Hematopoietic multipotent progenitor cell treated with erythropoietin and hydrocortisone succinate and interleukin-3 and kit ligand, for 17 days (in vitro differentiated cells): ENCODE data around the gene TTLL5.

Source experiments
- DNase-seq: peaks from one replicate; pipeline ENCODE4 v3.0.0-alpha.2; 2015; ENCODE audit warnings: low spot score

TTLL5 gene

DNA sequence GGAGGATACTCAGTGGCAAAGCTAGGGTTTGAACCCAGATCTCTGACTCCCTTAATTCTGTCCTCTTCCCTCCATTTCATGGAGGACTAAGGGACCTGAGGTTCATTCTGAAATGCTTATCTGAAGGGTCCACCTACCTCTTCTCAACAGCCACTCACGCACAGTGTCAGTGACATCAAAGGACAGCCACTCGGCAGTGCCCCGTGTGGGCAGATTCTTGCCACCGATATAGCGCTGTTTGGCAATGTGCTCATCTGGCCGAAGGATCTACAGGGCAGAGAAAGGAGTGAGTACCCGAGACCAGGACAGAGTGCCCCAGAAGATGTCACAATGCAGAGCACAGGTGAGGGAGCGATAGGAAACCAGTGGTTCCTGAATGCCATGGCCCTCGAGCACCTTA, 309.9 kb downstream of the TTLL5 start:
- DNase-seq, result no peak

DNA sequence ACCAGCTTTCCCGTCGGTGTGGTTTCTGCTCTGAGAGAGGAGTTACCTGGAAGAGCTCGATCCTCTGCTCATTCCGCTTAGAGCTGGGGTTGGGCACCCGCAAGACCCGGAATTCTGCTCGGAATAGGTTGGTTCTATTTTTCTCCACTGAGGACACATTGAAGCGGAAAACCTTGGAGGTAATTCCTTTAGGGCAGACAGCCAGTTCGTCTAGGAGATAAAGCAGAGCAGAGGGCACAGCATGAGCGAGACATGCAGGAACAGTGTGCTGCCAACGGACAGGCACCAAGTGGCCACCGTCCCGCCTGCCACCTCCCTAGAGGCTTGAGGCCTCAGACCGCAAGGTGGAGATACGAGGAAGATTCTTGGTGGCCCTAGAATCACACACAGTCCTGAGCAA, 310.5 kb downstream of the TTLL5 start:
- DNase-seq, result no peak

DNA sequence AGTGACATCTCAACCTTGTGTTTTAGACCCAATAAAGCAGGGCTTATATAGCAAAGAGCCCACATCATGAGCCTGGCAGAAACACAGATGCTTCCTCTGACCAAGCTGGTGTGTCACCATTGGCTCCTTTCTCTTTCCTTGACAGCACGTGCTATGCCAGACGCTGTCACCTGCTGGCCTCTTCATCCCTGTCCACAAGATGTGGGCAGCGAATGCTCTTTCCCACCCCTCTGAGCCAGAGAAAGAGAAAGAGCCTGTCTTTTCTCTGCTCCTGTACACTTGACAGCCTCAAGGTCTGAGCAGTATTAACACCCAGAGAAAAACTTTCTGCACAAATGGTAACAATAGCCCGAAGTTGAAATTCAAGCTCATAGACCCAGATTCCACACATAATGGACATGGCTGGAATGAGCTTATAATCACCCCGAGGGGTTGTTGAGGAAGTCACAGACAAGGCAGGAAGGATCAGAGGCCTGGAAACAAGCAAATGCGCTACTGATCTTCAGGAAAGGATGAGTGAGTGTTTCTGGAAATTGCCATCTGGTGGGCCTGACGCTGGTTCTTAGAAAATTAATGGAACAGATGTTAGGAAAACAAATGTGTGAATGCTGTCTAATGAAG, 311.9 kb downstream of the TTLL5 start:
- no peak for DNase-seq

DNA sequence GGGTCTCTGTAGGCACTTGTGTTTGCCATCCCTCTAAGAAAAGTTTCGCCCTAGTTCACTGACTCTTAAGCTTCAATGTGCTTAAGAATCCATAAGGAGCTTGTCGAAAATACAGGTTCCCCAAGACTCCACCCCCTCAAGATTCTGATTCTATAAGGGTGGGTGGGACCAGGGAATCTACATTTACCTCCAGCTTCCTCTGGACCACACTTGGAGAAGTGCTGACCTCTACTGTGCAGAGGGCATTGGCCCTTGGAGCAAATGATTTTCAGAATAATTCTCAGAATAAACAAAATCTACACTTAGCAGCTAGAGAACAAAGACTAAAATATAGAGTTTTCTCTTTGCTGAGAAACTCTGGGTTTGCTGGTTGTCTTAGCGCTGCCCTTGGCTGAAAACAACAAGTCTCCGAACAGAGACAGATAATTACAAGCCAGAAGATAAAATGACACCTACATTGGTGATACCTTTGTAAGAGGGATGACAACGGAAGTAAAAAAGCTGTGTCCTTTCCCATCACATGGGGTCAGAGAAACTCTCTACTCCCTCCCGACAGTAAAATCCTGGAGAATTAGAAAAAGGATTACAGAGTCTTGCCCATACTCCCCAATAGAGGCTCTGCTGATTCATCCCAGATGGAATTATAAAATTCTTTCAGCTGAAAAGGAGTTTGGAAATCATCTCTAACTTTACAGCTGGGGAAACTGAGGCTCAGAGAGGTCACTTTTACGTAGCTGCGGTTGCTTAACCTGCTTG, 316.0 kb downstream of the TTLL5 start:
- DNase-seq, result no peak

DNA sequence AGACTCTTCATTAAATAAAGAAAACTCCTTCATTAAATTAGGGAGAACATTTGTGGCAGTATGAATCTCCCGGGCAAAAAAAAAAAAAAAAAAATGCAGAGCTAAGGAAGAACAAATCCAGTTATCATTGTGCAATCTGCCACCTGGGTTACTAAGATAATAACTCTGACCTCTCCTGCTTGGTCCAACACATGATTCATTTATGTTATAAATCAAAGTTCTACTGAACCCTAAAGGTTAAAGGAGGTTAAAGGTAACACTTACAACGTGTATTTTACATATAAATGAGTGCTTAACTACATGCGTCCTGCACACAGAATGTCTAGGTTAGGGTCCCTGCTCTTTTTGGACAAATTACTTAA, 316.5 kb downstream of the TTLL5 start:
- no peak for DNase-seq

DNA sequence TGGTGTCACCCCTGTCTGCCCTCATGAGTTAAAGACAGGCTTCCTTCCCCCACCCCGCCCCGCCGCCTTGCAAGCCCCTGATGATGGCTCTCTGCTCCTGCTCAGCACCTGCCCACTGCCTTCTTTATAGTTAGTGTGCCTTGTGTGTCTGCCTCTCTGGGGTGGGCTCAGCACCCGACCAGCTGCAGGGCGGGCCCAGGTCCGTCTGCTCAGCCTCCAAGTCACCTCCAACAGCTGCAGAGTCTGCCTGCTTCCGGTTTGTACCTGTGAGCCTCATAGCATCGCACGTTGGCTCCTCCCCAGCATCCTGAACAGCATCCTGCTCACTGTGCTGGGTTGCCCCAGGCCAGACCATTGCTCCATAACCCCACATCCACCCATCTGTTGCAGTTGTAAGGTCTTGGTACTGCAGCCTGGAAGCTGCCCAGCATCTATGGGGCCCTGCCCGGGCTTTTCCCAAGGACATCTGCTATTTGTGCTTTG, 317.2 kb downstream of the TTLL5 start:
- no peak for DNase-seq

DNA sequence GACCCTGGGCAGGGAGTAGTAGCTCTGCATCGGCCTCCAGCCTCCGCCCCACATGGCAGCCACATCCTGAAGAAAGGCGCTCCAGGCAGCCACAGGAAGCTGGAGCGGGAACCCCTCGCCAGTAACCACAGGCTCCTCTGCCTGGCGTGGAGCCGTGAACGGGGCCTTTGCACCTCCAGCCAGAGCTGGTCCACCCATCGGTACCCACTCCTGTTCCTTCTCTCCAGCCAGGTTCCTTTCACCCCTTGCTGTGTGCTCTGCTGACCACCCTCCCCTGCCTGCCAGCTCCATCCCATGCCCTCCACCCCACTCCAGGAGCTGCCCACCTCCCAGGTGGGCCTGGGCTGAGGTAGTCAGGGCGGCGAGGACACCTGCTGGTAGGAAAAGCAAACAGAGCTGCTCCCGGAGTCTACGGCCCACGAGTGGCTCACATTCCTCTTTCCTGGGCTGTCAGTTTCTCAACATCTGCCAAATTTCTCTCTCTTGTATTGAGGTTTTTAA, 318.1 kb downstream of the TTLL5 start:
- no peak for DNase-seq

DNA sequence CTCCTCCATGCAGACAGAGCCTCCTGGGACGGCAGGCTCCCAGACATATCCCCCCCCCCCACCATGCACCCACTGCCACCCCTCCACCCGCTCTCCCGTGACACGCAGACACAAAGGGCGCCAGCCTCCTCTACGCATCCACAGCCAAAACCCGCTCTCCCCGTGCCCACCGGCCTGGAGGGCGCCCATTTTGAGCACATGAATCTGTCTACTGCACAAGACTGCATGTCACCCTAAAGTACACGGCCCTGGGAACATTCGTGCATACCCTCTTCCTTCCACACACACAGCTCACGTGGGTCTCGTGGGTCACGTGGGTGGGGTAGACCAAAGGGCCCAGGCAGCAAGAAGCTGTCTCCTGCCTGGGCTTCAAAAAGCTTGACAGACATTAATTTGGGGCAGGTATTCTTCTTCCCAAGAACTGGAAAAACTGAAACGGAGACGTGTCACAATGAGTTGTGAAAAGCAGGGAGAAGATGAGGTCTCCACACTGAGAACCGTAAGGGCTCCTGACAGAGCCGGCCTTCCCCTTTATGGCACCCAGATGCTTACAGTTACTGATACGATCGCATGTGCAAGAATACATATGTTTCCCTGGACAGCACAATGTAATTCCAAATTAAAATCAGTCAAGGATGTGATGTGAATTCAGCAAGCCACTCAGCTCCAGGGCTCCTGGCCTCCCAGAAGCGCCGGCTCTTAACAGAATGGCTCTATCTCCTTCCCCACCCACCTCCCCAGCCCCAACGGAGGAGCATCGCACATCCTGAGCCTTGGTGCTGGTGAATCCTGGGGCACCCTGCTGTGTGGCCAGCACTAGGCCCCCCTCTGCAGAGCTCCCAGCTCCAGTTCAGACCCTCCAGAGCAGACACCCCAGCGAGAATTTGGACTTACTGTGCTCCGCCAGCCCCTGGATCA, 318.9 kb downstream of the TTLL5 start:
- DNase-seq, result no peak

DNA sequence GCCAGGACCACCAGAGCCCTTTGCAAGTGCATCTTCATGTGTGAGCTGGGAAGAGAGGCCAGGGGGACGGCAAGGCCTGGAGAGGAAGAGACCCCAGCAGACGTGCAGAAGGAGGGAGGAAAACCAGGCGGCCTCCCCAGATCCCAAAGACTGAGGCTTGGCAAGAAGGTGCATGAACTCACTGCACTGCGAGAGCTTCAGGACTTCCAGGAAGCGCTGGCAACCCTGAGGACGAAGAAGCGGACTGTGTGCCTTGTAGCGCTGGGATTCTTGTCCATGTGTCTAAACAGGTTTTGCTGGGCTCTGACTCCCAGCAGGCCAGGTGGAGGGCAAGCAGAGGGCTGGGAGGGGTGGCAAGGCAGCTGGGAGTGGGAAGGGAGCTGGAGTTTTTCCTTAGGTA, 319.8 kb downstream of the TTLL5 start:
- no peak for DNase-seq

DNA sequence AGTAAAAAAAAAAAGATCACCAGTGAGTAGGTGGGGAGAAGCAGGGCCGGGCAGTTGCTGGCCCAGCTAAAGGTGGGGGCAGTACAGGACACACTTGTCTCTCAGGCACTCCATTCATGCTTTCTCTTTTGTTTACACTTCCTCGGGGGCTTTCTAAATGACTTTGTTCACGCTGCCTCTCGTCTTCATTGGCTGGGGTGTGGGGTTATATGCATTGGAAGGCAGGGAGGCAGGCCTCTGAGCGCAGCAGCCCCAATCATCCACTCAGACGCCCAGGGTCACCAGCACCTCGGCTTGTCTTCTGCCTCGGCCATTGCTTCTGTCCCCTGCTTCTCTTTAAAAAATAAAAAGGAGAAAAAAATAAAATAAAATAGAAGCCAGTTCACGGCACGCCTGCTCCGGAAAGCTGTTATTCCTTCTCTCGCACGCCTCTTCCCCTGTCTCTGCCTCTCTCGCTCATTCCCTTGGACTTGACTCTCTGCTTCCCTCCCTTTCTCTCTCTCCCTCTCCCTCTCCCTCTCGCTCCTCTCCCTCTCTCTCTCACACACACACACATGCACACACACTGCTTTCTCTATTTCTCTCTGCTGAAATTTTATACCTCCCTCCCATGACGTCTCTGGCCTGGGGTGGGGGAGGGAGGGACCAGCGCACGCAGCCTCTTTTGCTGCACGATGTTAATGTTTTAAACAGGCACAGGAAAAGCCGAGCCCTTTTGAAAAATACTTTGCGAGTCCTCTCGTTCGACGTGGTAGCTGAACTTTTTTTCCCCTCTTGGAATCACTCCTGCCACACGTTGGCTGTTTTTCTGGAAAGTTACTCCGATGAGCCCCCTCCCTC, 320.6 kb downstream of the TTLL5 start, which contains the start of gene TGFB3:
TGFB3 (minus strand) TSS at position 570 of the 840 bp plus-strand sequence. CDS start 1,102 bp downstream, outside the sequence.
- DNase-seq, result no peak

DNA sequence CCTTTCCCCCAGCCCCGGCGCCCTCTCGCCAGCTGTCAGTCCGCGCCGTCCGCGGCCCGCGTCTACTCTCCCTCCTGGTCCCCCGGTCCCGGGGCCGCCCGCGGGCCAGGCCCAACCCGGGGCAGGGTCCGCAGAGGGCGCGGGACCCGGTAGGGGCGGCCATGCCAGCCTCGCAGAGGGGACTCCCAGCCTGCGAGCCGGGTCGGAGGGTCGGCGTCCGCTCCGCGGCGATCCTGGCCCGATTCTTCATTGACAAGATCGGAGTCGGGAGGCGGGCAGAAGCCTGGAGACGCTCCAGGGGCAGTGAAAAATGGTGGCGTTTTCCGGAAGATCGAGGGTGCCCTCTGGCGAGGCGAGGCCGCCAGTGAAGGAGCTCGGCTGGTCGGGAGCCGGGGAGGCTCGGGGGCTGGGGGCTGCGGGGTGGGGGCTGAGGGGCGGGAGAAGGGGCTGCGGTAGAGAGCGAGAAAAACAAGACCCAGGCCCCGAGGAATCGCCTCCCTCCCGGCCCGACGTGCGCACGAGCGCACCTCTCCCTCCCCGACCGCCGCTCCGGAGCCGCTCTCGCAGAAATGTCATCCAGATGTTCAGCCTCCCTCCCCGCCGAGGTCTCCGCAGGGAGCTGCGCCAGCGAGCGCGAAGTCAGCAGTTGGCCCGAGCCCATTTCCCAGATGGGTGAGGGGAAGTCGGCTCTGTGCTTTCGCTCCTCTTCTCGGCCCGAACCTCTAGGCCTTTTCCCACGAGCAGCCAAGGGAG, 321.4 kb downstream of the TTLL5 start:
- peak; percentile 77 for DNase-seq

DNA sequence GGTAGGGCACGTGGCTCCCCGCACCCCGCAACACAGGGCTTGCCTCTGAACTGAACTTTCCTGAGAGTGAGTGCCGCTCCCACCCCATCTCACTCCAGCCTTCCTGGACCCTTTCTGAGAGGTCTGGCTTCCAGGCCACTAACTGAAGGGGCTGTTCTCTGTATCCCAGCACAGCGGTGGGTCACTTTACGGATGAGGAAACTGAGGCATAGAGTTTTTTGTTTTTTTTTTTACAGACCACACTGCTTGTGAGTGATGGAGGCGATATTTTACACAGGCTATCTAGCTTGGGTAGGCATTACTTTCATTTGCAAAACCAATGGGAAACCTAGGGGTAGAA, 321.9 kb downstream of the TTLL5 start:
- DNase-seq, result no peak

DNA sequence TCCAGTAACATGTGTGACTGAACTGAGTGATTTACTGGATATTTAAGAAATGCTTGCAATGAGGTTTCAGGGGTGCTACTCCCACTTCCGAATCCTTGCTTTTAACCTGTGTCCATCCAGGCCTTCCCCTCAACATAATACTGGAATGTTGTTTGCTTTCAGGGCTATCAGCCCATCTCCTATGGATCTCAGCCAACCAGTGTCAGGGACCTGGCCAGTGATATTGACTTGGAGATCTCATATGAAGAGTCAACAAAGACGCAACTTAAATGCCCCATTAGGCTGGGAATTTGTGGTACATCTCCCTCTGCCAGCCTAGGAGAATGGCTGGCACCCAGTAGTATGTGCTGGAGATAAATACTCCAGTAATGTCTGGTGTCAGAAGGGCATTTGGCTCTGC, 323.6 kb downstream of the TTLL5 start:
- DNase-seq, result peak; percentile 12

DNA sequence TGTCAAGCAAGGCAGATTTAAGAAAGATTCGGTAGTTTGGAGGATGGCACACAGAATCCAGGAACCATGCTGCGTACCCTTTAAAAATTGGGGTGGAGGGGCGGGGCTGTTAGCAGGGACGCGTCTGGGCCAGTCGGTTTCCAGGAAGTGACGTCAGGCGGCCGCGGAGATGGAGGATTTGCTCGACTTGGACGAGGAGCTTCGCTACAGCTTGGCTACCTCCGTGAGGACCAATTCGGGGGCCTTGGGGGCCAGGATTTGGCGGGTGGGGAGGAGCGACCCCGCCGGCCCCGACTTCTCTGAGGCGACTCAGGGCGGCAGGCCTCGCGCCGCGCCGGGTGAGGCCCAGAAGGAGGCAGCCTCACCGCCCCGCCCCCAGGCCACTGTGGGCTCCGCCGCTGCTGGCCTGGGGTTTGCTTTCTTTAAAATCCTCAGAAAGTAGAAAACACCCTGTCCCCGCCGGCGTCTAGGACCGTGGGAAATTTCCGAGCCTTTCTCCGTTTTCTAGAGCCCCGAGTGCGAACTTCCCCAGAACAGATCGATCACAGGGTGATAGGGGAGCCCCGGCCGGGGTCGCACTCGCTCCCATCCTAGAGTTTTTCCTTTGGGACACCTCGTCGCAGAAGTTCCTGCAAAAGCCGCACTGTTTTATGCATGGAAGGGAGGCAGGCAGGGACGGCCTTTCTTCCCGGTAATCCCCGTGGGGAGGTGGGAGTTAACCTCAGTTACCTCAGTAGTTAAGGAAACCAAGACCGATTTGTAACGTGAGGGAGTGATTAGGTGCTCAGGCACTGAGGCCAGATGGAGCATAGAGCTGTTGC, 324.8 kb downstream of the TTLL5 start, which contains the start of gene IFT43:
IFT43 (plus strand) TSS at position 146 of the 821 bp plus-strand sequence; CDS start at position 170, 24 bp downstream.
- peak; percentile 83 for DNase-seq

DNA sequence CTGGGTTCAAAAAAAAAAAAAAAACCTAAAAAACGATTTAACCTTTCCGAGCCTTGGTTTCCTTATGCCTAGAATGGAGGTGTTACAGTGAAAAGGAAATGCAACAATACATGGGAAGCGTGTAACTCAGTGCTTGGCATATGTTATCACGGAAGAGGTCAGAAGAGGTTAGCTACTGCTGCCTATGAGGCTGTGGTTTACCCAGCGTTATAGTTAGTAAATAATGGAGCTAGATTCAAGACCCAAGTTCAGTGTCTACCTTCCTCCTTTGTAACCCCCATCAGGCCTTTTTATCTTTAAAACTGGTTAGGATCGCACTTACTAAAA, 325.4 kb downstream of the TTLL5 start:
- no peak for DNase-seq

DNA sequence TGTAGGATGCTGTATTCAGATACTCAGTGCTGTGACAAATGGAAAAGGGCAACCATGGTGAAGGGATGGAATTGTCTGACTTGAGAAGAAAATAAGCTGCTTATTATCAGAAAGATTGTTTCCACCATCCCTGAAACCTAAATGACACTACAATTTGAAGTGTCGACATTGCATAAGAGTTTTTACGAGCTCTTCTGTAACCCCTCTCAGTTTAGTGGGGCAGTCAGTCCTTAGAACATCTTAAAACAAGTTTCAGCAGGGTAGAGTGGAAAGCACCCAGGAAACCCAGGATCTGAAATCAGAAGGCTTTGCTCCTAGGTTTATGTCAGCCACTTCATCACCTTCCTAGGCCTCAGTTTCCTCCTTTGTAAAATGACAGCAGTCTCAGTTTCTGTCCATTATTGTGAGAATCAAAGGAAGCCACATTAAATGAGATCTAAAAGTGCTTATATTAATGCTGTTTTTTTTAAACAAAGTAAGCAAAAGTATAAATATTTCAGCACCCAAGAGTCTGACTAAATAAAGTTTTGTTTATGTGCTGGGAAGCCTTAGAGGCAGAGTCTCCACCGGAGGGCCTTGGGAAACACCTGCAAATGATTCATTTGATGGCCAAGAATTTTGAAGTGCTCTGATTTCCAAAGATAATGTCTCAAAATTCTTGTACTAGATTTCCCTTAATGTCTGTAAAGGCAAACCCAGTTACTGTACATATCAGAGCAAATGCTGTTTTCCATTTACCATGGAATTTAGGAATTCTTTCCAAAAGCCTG, 326.3 kb downstream of the TTLL5 start:
- DNase-seq, result no peak

DNA sequence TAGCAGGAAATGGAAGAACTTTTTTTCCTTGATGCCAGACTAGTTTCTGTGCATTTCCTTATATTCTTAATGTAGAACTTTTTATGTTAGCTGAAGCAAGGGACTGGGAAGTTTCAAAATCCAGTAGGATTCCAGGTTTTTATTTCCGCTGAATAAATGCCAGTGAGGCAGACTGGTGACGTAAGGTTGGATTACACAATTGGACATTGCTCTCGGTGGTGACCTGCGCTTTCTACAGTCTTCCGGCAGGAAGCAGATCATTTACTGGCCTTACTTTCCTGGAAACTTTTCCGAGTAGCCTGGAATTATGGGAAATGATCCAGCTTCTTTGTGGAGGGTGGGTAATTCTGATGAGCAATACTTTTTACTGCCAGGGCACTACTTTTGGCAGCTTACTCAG, 328.1 kb downstream of the TTLL5 start:
- DNase-seq, result no peak

DNA sequence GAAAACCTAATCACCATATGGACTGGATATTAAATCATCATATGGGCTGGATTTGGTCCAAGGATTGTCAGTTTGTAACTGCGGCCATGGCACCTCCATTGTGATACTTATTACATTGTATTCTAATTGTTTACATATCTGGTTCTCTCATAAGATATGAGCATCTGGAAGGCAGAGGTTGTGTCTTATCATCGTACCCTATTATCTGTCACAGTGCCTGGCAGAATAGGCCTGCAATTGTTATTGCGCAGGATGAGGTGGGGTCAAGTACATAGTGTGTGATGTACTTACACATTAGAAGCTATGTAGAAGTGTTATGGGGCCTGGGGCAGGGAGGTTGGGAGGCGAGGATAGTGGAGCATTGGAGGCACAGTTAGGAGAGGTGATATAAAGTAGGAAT, 329.3 kb downstream of the TTLL5 start:
- DNase-seq, result no peak

DNA sequence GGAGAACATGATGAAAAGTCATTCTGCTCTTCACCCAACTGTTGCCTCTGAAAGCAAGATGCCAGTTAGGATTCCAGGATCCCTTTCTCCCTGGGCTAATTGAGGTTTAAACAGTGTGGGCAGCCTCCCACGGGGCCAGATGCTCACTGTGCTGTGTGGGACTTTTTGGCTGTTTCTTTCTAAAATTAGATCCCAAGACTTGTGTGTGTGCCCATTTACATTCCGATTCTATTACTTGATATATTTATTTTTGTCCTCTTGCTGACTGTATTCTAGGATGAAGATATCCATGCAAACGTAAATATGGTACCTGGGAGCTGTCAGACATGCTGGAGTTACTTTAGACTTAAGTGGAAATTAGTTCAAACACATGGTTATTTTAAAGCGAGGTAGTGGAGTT, 330.7 kb downstream of the TTLL5 start:
- no peak for DNase-seq
